Stimulated activated effector memory CD8-positive, alpha-beta T cell treated with anti-CD3 and anti-CD28 coated beads, Interleukin-12 subunit alpha, Interleukin-12 subunit beta, amount 100 ng/mL, for 72 hours (primary cell): ENCODE data around the gene SSMEM1.
A peak's percentile ranks its signal among the peaks of the same experiment; 100 is the strongest.
"Not testable (repeated sequence)": the region's sequence is repeated elsewhere in the genome, so short reads cannot be mapped to it uniquely, and the experiment has no call there.

Experiments used
- ATAC-seq: fragments of 150-1000 bp; cut with Tn5 transposase; 2 replicates; pipeline ENCODE4 v1.10.0; 2021
- DNase-seq, 2 donors: peaks; one replicate each; pipeline ENCODE4 v3.0.0; 2021 to 2022; ENCODE audit warnings: low spot score in 2 of 2
- H3K27ac Mint-ChIP-seq: one replicate; pipeline ENCODE4 v1.8.0; 2022; ENCODE audit warnings: mild to moderate bottlenecking, mixed read lengths
- H3K36me3 Mint-ChIP-seq: one replicate; pipeline ENCODE4 v1.8.0; 2022; ENCODE audit warnings: mild to moderate bottlenecking, mixed read lengths
- H3K4me1 Mint-ChIP-seq: one replicate; pipeline ENCODE4 v1.8.0; 2022; ENCODE audit warnings: mixed read lengths
- H3K4me3 Mint-ChIP-seq: one replicate; pipeline ENCODE4 v1.8.0; 2022; ENCODE audit warnings: mild to moderate bottlenecking, mixed read lengths
- H3K9me3 Mint-ChIP-seq: one replicate; pipeline ENCODE4 v1.8.0; 2022; ENCODE audit warnings: mixed read lengths

Gene SSMEM1

DNA sequence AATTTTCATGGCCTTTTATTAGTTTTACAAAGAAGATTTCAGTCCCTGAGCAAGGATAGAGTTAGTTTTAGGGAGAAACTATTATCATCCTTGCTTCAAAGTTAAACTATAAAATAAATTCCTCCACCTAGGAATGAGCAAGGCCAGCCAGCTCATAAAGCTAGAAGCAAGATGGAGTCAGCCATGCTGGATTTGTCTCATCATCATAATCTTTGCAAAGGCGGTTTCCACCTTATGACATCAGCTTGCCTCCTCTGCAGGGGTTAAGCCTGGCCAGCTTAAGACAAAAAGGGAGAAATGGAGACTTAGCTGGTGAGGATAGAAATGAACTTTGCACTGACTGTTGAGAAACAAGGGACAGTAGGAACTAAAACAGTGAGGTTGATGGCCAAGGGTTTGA lies 18.7 kb downstream of the SSMEM1 start:
- H3K36me3 Mint-ChIP-seq = no peaks in the 10 kb centered on the region
- ATAC-seq = no peak
- H3K4me1 Mint-ChIP-seq = no peaks in the 10 kb centered on the region
- no peaks in the 10 kb centered on the region for H3K9me3 Mint-ChIP-seq
- no peak overlapping the region for H3K27ac Mint-ChIP-seq
- DNase-seq = no peak
- no peak overlapping the region for H3K4me3 Mint-ChIP-seq

DNA sequence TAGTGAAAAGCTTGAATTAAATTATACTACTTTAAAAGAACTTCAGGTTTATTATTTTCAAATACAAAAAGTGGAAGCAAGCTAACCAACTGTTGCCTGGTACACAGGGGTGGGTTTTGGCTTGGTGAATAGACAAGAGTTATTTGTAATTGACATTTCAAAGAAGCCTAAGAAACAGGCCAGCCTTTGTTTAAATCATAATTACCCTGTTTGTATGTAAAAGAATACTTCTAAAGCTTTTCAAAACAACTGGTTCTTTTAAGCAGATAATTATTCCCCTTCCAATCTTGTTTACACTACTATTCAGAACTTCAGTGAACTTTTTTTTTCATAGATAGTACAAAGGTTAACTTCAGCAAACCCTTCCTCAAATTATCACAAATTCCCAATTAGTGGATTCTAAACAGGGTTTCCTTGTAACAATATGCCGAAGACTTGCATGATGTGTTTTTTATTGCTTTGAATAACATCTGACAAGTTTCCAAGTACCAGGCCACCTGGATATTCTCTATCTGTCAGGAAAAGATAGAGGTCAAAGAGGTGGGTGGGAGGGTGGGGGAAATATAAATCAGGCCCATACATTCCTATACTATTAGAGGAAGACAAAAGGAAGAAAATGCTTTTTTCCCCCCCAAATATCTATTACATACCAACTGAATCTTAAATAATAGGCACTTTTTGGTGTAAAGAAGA lies 20.4 kb downstream of the SSMEM1 start:
- DNase-seq = no peak
- Mint-ChIP-seq H3K4me1 (no peaks in the 10 kb centered on the region), H3K36me3 (no peaks in the 10 kb centered on the region)

GRCh38 chr7:130228840-130229502 lies 21.3 kb downstream of the SSMEM1 start:
- ATAC-seq = no peak
- Mint-ChIP-seq H3K9me3 (no peaks in the 10 kb centered on the region), H3K4me1 (no peaks in the 10 kb centered on the region), H3K36me3 (no peaks in the 10 kb centered on the region), H3K4me3 (no peak overlapping the region), H3K27ac (no peak overlapping the region)
- DNase-seq = no peak

More for the DNA sequence above, 20.4 kb downstream of the SSMEM1 start:
- Mint-ChIP-seq H3K9me3 (no peaks in the 10 kb centered on the region), H3K27ac (no peak overlapping the region), H3K4me3 (no peak overlapping the region)
- no peak for ATAC-seq

DNA sequence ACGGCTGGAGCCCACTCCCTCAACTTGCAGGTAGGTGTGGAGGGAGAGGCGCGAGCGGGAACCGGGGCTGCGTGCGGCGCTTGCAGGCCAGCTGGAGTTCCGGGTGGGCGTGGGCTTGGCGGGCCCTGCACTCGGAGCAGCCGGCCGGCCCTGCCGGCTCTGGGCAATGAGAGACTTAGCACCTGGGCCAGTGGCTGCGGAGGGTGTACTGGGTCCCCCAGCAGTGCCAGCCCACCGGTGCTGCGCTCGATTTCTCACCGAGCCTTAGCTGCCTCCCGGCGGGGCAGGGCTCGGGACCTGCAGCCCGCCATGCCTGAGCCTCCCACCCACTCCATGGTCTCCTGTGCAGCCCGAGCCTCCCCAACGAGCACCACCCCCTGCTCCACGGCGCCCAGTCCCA lies 22.3 kb downstream of the SSMEM1 start:
- not testable (repeated sequence) for H3K27ac Mint-ChIP-seq, ATAC-seq, H3K4me1 Mint-ChIP-seq, H3K9me3 Mint-ChIP-seq, H3K36me3 Mint-ChIP-seq, DNase-seq, H3K4me3 Mint-ChIP-seq

DNA sequence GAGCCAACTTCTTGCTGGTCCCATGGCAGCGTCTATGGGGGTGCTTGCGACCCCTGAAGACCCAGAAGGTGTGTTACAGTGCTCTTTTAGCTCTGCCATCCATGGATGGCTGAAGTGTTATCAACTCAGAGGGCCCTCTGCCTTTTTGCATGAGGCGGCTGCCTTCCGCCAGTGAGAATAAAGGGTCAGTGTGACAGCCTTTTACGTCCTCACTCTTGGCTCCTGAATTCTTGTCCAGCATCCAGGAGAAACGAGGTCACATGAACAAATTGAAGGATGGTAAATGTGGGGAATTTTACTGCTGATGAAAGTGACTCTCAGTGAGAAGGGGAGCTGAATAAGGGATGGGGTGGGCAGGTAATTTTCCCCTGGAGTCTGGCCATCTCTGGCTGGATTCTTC lies 24.1 kb downstream of the SSMEM1 start:
- DNase-seq = no peak
- H3K36me3 Mint-ChIP-seq = no peaks in the 10 kb centered on the region
- H3K9me3 Mint-ChIP-seq = no peaks in the 10 kb centered on the region
- no peaks in the 10 kb centered on the region for H3K4me1 Mint-ChIP-seq
- H3K4me3 Mint-ChIP-seq = no peak overlapping the region
- ATAC-seq = no peak
- peak overlapping the region; percentile 43 for H3K27ac Mint-ChIP-seq

- no peak overlapping the region for H3K4me3 Mint-ChIP-seq
- no peaks in the 10 kb centered on the region for H3K9me3 Mint-ChIP-seq
- ATAC-seq = no peak
- no peaks in the 10 kb centered on the region for H3K4me1 Mint-ChIP-seq
- DNase-seq = no peak
- no peaks in the 10 kb centered on the region for H3K36me3 Mint-ChIP-seq
- H3K27ac Mint-ChIP-seq = peak overlapping the region; percentile 43
These were observed 24.5 kb downstream of the SSMEM1 start for GRCh38 chr7:130232209-130232608.

- no peak overlapping the region for H3K27ac Mint-ChIP-seq
- ATAC-seq (no peak), DNase-seq (no peak)
- no peaks in the 10 kb centered on the region for H3K36me3 Mint-ChIP-seq
- no peaks in the 10 kb centered on the region for H3K4me1 Mint-ChIP-seq
- no peaks in the 10 kb centered on the region for H3K9me3 Mint-ChIP-seq
- no peak overlapping the region for H3K4me3 Mint-ChIP-seq
These were observed 26.4 kb downstream of the SSMEM1 start for GRCh38 chr7:130234078-130234477.

DNA sequence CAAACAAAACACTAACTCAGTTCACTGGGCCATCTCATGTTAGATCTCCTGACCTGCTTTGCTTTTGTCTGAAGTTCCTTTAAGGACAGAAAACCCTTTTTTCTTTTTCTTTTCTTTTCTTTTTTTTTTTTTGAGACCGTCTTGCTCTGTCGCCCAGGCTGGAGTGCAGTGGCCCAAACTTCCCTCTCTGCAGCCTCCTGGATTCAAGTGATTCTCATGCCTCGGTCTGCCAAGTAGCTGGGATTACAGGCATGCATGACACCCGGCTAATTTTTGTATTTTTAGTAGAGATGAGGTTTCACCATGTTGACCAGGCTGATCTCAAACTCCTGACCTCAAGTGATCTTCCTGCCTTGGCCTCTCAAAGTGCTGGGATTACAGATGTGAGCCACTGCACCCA lies 28.7 kb downstream of the SSMEM1 start:
- not testable (repeated sequence) for DNase-seq, H3K9me3 Mint-ChIP-seq, ATAC-seq, H3K4me1 Mint-ChIP-seq, H3K4me3 Mint-ChIP-seq, H3K36me3 Mint-ChIP-seq, H3K27ac Mint-ChIP-seq

GRCh38 chr7:130240240-130240639 lies 32.6 kb downstream of the SSMEM1 start:
- no peak overlapping the region for H3K27ac Mint-ChIP-seq
- DNase-seq = no peak
- peaks cover 18% of the 10 kb centered on the region for H3K4me1 Mint-ChIP-seq
- H3K4me3 Mint-ChIP-seq = no peak overlapping the region
- H3K36me3 Mint-ChIP-seq = no peaks in the 10 kb centered on the region
- no peaks in the 10 kb centered on the region for H3K9me3 Mint-ChIP-seq
- ATAC-seq = no peak

- Mint-ChIP-seq H3K4me1 (peaks cover 18% of the 10 kb centered on the region), H3K36me3 (no peaks in the 10 kb centered on the region), H3K4me3 (no peak overlapping the region), H3K9me3 (peaks cover 2% of the 10 kb centered on the region), H3K27ac (no peak overlapping the region)
- peak; percentile 97 for ATAC-seq
- peak; percentile 36 to 71 for DNase-seq
These were observed 34.7 kb downstream of the SSMEM1 start for GRCh38 chr7:130242198-130243014.

DNA sequence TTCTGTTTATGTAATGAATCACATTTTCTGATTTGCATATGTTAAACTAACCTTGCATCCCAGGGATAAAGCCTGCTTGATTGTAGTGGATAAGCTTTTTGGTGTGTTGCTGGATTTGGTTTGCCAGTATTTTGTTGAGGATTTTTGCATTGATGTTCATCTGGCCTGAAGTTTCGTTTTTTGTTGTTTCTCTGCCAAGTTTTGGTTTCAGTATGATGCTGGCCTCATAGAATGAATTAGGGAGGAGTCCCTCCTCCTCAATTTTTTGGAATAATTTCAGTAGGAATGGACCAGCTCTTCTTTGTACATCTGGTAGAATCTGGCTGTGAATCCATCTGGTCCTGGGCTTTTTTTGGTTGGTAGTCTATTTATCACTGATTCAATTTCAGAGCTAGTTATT lies 35.8 kb downstream of the SSMEM1 start:
- H3K4me1 Mint-ChIP-seq = peaks cover 18% of the 10 kb centered on the region
- H3K36me3 Mint-ChIP-seq, DNase-seq, H3K9me3 Mint-ChIP-seq, ATAC-seq, H3K4me3 Mint-ChIP-seq, H3K27ac Mint-ChIP-seq: not testable (repeated sequence)

GRCh38 chr7:130246491-130246890 lies 38.8 kb downstream of the SSMEM1 start:
- not testable (repeated sequence) for H3K4me3 Mint-ChIP-seq, H3K9me3 Mint-ChIP-seq, H3K27ac Mint-ChIP-seq, H3K36me3 Mint-ChIP-seq, ATAC-seq, DNase-seq
- peaks cover 18% of the 10 kb centered on the region for H3K4me1 Mint-ChIP-seq

- ATAC-seq, H3K4me3 Mint-ChIP-seq, H3K27ac Mint-ChIP-seq, H3K4me1 Mint-ChIP-seq, H3K36me3 Mint-ChIP-seq, DNase-seq, H3K9me3 Mint-ChIP-seq: not testable (repeated sequence)
These were observed 41.2 kb downstream of the SSMEM1 start for GRCh38 chr7:130248842-130249241.

- not testable (repeated sequence) for H3K4me1 Mint-ChIP-seq, H3K27ac Mint-ChIP-seq, ATAC-seq, H3K4me3 Mint-ChIP-seq, H3K9me3 Mint-ChIP-seq, H3K36me3 Mint-ChIP-seq, DNase-seq
These were observed 42.0 kb downstream of the SSMEM1 start for GRCh38 chr7:130249626-130250025.

- H3K9me3 Mint-ChIP-seq = no peaks in the 10 kb centered on the region
- no peaks in the 10 kb centered on the region for H3K4me1 Mint-ChIP-seq
- H3K27ac Mint-ChIP-seq = no peak overlapping the region
- H3K4me3 Mint-ChIP-seq = no peak overlapping the region
- DNase-seq (no peak), ATAC-seq (no peak)
- no peaks in the 10 kb centered on the region for H3K36me3 Mint-ChIP-seq
These were observed 46.9 kb downstream of the SSMEM1 start for GRCh38 chr7:130254555-130254954.

DNA sequence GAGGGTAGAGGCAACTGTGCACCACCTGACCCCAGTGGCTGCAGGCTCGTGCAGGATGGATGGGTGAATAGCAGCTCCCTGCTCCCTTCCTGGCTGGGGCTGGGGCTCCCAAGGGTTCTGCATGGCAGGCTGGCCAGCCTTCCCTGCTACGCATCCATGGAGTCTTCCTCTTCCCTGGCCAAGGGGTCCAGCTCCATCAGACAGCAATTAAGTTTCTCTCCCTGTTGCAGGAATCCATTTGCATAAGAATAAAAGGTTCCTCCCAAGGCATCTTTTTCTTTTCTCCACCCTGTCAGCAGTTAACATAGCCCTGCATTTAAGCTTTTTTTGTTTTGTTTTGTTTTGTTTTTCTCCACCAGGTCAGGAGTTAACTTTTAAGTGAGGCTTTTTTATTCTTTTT lies 49.0 kb downstream of the SSMEM1 start:
- Mint-ChIP-seq H3K27ac (no peak overlapping the region), H3K9me3 (no peaks in the 10 kb centered on the region)

More for the DNA sequence above, 49.0 kb downstream of the SSMEM1 start:
- Mint-ChIP-seq H3K4me1 (no peaks in the 10 kb centered on the region), H3K36me3 (no peaks in the 10 kb centered on the region), H3K4me3 (no peak overlapping the region)
- DNase-seq (no peak), ATAC-seq (no peak)
